ENCODE data around the gene OLFM3.

GRCh38 chr1:101849356-101849755, 147.4 kb downstream of the OLFM3 start:
- no peak for TF ChIP-seq POLR2AphosphoS5 (IDR thresholded peaks at IDR 0.05; ENCODE audit: low read depth)
- no peak for TF ChIP-seq CTCF (IDR thresholded peaks at IDR 0.05; ENCODE audit: insufficient read depth, low read length)

Data from HL-60 (cell line).